WTC11 (cell line): ENCODE results near the gene EXOC1. TPM values are rescaled to one million over a fixed set of nuclear protein-coding genes. Genes with fewer than 3 reads are reported as not detected.

Experiments
- ATAC-seq: fragments of 200-7000 bp; cut with Tn5 transposase; 2 replicates; pipeline ENCODE4 v1.10.0; 2021; ENCODE audit warnings: mild to moderate bottlenecking, moderate library complexity
- CTCF ChIA-PET: fragments of 300-600 bp; sonication (Branson Sonifier 250); formaldehyde crosslinking; loops from one replicate; lab custom pipeline; 2021; ENCODE audit warnings: antibody characterized with exemption; lab: Charles Lee
- POLR2A ChIA-PET: fragments of 350-600 bp; sonication (Branson Sonifier 250); formaldehyde crosslinking; loops from one replicate; lab custom pipeline; 2021; ENCODE audit warnings: antibody characterized with exemption; lab: Charles Lee
- DNase-seq: peaks from one replicate; pipeline ENCODE4 v3.0.0; 2021; ENCODE audit warnings: low spot score
- H3K27ac Mint-ChIP-seq: 2 replicates; pipeline ENCODE4 v1.8.0; 2021; ENCODE audit warnings: mixed read lengths
- H3K27me3 Mint-ChIP-seq: 2 replicates; pipeline ENCODE4 v1.8.0; 2021; ENCODE audit warnings: low read depth, mild to moderate bottlenecking, moderate library complexity, mixed read lengths
- H3K36me3 Mint-ChIP-seq: 2 replicates; pipeline ENCODE4 v1.8.0; 2021; ENCODE audit warnings: mixed read lengths
- H3K4me1 Mint-ChIP-seq: 2 replicates; pipeline ENCODE4 v1.8.0; 2022; ENCODE audit warnings: mixed read lengths
- H3K4me3 Mint-ChIP-seq: 2 replicates; pipeline ENCODE4 v1.8.0; 2021; ENCODE audit warnings: mild to moderate bottlenecking, moderate library complexity, mixed read lengths
- H3K9me3 Mint-ChIP-seq: 2 replicates; pipeline ENCODE4 v1.8.0; 2021; ENCODE audit warnings: mixed read lengths
- ATF2 ChIP-seq: sonication (generic); formaldehyde crosslinking; IDR thresholded peaks from 2 replicates; pipeline ENCODE4 v1.8.1; 2022; ENCODE audit warnings: low read depth, missing genetic modification reagents, borderline replicate concordance
- CTCF ChIP-seq: fragments of 200-600 bp; IDR thresholded peaks from 2 replicates; pipeline ENCODE4 v1.8.0; 2022; ENCODE audit warnings: antibody characterized with exemption
- E2F1 ChIP-seq: sonication (generic); formaldehyde crosslinking; IDR thresholded peaks from 2 replicates; pipeline ENCODE4 v1.8.0; 2022; ENCODE audit warnings: mild to moderate bottlenecking, missing genetic modification reagents
- E2F4 ChIP-seq: sonication (generic); formaldehyde crosslinking; IDR thresholded peaks from 2 replicates; pipeline ENCODE4 v1.8.1; 2022; ENCODE audit warnings: low read depth, mild to moderate bottlenecking, moderate library complexity, missing genetic modification reagents, borderline replicate concordance
- ETV6 ChIP-seq: sonication (generic); formaldehyde crosslinking; IDR thresholded peaks from 2 replicates; pipeline ENCODE4 v1.8.1; 2022; ENCODE audit warnings: mild to moderate bottlenecking, missing genetic modification reagents
- FOXP1 ChIP-seq: sonication (generic); formaldehyde crosslinking; IDR thresholded peaks from 2 replicates; pipeline ENCODE4 v1.8.0; 2022; ENCODE audit warnings: missing genetic modification reagents, mild to moderate bottlenecking, moderate library complexity, borderline replicate concordance
- GABPB1 ChIP-seq: sonication (generic); formaldehyde crosslinking; IDR thresholded peaks from 2 replicates; pipeline ENCODE4 v1.8.1; 2023; ENCODE audit warnings: mild to moderate bottlenecking, missing genetic modification reagents
- IRF1 ChIP-seq: sonication (generic); formaldehyde crosslinking; IDR thresholded peaks from 2 replicates; pipeline ENCODE4 v1.8.0; 2023; ENCODE audit warnings: missing genetic modification reagents
- KAT7 ChIP-seq: sonication (generic); formaldehyde crosslinking; IDR thresholded peaks from 2 replicates; pipeline ENCODE4 v1.8.1; 2023; ENCODE audit warnings: missing genetic modification reagents, mild to moderate bottlenecking, borderline replicate concordance
- NFE2L1 ChIP-seq: sonication (generic); formaldehyde crosslinking; IDR thresholded peaks from 2 replicates; pipeline ENCODE4 v1.8.1; 2023; ENCODE audit warnings: missing genetic modification reagents
- NR1H2 ChIP-seq: sonication (generic); formaldehyde crosslinking; IDR thresholded peaks from 2 replicates; pipeline ENCODE4 v1.9.0; 2021; ENCODE audit warnings: mild to moderate bottlenecking, moderate library complexity, missing genetic modification reagents
- PREB ChIP-seq: sonication (generic); formaldehyde crosslinking; IDR thresholded peaks from 2 replicates; pipeline ENCODE4 v1.8.1; 2022; ENCODE audit warnings: mild to moderate bottlenecking, missing genetic modification reagents, moderate library complexity, borderline replicate concordance
- RELA ChIP-seq: sonication (generic); formaldehyde crosslinking; IDR thresholded peaks from 2 replicates; pipeline ENCODE4 v1.8.1; 2022; ENCODE audit warnings: missing genetic modification reagents, mild to moderate bottlenecking, borderline replicate concordance
- STAT6 ChIP-seq: sonication (generic); formaldehyde crosslinking; conservative IDR thresholded peaks from 2 replicates; pipeline ENCODE4 v1.8.1; 2023; ENCODE audit warnings: mild to moderate bottlenecking, low read depth, missing genetic modification reagents, moderate library complexity
- ZNF232 ChIP-seq: sonication (generic); formaldehyde crosslinking; IDR thresholded peaks from 2 replicates; pipeline ENCODE4 v1.8.0; 2022; ENCODE audit warnings: mild to moderate bottlenecking, missing genetic modification reagents
- ZNF263 ChIP-seq: sonication (generic); formaldehyde crosslinking; IDR thresholded peaks from 2 replicates; pipeline ENCODE4 v1.8.1; 2022; ENCODE audit warnings: low read depth, mild to moderate bottlenecking, moderate library complexity, missing genetic modification reagents
- ZNF281 ChIP-seq: sonication (generic); formaldehyde crosslinking; IDR thresholded peaks from 2 replicates; pipeline ENCODE4 v1.8.0; 2023; ENCODE audit warnings: mild to moderate bottlenecking, missing genetic modification reagents
- ZNF416 ChIP-seq: fragments of 250-450 bp; sonication (Bioruptor Pico); IDR thresholded peaks from 2 replicates; pipeline ENCODE4 v1.9.0; 2021; ENCODE audit warnings: mild to moderate bottlenecking, inconsistent platforms
- ZNF671 ChIP-seq: fragments of 250-450 bp; sonication (Bioruptor Pico); IDR thresholded peaks from 2 replicates; pipeline ENCODE4 v1.8.0; 2021; ENCODE audit warnings: mild to moderate bottlenecking
- total RNA-seq: library from RNA; stranded (reverse); gene quantifications from 3 replicates; pipeline ENCODE4 v1.2.3, GENCODE V29; 2021

The EXOC1 gene
- total RNA-seq, 1 experiment from 2014 or later, result 19.0 TPM

- ChIA-PET POLR2A (no interaction called here), CTCF (no interaction called here)
- no peak overlapping the region for H3K4me3 Mint-ChIP-seq
- H3K27ac Mint-ChIP-seq, result no peak overlapping the region
- no peak for ATAC-seq
- peaks cover 7% of the 10 kb centered on the region for H3K36me3 Mint-ChIP-seq
- DNase-seq, result no peak
- no peaks in the 10 kb centered on the region for H3K27me3 Mint-ChIP-seq
- TF ChIP-seq ZNF263, result no peak
- TF ChIP-seq ZNF416, result no peak
- no peak for TF ChIP-seq RELA (CRISPR knock-in tag)
- TF ChIP-seq NR1H2 (CRISPR knock-in tag), result no peak
- no peak for TF ChIP-seq CTCF
- no peak for TF ChIP-seq ETV6 (CRISPR knock-in tag)
- TF ChIP-seq ZNF281 (CRISPR knock-in tag), result no peak
- TF ChIP-seq ATF2, result no peak
- TF ChIP-seq E2F1 (CRISPR knock-in tag), result no peak
- TF ChIP-seq IRF1 (CRISPR knock-in tag), result no peak
- TF ChIP-seq NFE2L1, result no peak
- no peak for TF ChIP-seq KAT7 (CRISPR knock-in tag)
- TF ChIP-seq ZNF232 (CRISPR knock-in tag), result no peak
- no peak for TF ChIP-seq STAT6 (CRISPR knock-in tag)
- TF ChIP-seq FOXP1 (CRISPR knock-in tag), result no peak
- no peak for TF ChIP-seq GABPB1
- TF ChIP-seq E2F4 (CRISPR knock-in tag), result no peak
- no peak for TF ChIP-seq ZNF671 (CRISPR knock-in tag)
- TF ChIP-seq PREB (CRISPR knock-in tag), result no peak
- H3K9me3 Mint-ChIP-seq, result no peaks in the 10 kb centered on the region
- no peaks in the 10 kb centered on the region for H3K4me1 Mint-ChIP-seq
Measured at GRCh38 chr4:55903577-55903976, 50.1 kb downstream of the EXOC1 start.
